RKO (cell line): ENCODE measurements around the gene PGR.
"Not testable (repeated sequence)": the region's sequence is repeated elsewhere in the genome, so short reads cannot be mapped to it uniquely, and the experiment has no call there.

Source experiments
- DNase-seq: peaks from one replicate; pipeline ENCODE4 v3.0.0-alpha.2; 2016; ENCODE audit warnings: low spot score

PGR gene

GRCh38 chr11:101082813-101083212 is 46.8 kb downstream of the PGR start:
- no peak for DNase-seq

DNA sequence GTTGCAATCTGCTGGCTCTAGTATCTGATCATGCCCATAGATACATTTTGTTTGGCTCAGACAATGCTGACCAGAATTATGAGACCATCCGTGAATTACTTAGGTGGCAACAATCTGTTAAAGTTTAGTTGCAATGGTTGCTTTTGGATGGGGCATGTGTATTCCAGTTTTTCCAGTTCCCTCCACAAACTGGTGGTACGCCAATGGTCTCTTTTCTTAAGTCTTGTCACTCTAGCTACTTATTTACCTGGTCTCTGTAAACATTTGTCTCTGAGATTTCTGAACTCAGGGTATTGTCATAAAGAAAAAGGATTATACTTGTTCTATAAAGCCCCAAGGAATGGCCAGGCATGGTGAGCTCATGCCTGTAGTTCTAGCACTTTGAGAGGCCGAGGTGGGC is 65.9 kb downstream of the PGR start:
- DNase-seq: no peak

DNA sequence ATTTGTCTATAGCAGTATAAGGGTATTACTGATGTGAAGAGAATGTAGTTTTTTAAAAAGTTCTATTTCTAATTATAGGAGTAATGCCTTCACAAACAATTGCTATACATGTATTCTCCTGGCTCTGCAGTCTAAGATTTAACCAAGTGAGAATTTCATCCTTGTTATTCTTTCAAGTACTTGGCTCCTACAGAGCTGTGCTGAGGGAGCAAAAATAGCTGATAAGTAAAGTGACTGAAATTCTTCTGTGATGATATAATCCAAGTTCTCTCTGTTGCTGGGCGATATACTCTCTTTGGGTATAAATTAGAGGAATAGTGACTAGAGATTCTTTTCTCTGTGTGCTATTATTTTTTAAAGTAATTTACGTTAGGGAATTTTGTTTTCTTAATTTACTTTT is 68.0 kb downstream of the PGR start:
- DNase-seq: peak; percentile 3

DNA sequence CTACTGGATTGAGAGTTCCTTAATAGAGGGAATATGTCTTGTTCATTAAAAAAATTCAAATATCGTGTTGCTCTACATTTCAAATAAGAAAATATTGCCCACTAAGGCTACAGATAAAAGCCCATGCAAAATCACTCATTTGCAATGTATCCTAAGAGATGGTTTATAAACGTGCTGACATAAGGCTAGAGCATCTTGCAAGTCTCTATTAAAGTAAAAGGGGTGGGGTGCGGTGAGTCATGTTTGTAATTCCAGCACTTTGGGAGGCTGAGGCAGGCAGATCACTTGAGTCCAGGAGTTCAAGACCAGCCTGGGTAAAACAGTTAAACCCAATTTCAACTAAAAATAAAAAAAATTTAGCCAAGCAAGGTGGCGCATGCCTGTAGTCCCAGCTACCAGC is 70.3 kb downstream of the PGR start:
- no peak for DNase-seq

GRCh38 chr11:101053492-101053891 is 76.1 kb downstream of the PGR start:
- DNase-seq: no peak

GRCh38 chr11:101051677-101052076 is 77.9 kb downstream of the PGR start:
- DNase-seq: no peak

GRCh38 chr11:101049813-101050212 is 79.8 kb downstream of the PGR start:
- DNase-seq: no peak

DNA sequence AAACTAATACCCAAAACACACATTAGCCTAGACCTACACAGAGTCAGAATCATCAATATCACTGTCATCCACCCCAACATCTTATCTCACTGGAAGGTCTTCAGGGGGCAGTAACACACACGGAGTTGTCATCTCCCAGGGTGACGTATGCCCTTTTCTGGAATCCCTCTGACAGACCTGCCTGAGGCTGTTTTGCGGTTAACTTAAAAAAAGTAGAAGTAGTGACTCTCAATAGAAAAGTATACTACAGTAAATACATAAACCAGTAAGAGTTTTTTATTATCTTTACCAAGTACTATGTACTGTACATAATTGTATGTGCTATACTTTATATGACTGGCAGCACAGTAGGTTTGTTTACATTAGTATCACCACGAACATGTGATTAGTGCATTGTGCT is 80.5 kb downstream of the PGR start:
- no peak for DNase-seq

DNA sequence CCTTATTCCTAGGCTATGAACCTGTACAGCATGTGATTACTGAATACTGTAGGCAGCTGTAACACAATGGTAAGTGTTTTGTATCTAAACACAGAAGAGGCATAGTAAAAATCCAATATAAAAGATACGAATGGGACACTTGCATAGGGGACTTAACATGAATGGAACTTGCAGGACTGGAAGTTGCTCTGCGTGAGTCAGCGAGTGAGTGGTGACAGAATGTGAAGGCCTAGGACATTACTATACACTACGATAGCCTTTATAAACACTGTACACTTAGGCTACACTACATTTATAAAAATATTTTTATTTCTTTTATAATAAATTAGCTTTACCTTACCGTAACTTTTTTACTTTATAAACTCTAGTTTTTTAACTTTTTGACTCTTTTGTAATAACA is 81.1 kb downstream of the PGR start:
- no peak for DNase-seq

DNA sequence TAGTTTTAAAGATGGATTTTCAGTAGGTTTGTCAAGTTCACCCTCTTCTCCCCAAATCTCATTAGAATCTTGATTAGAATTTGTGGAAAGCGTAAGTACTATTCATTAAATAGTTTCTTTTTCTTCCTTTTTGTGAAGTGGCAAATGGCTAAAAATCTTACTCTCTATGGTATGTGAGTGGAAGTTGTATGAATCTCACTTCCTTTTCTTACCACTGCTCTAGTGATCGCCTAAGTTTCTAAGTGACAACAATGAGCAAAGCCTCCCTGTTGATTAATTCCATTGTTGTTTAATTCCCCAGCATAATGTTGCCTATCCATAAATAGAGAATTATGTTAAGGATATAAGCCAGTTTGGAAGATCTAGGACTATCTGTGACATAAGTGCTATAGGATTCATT is 82.7 kb downstream of the PGR start:
- DNase-seq: no peak

GRCh38 chr11:101045415-101045814 is 84.2 kb downstream of the PGR start:
- DNase-seq: no peak

GRCh38 chr11:101043940-101044339 is 85.7 kb downstream of the PGR start:
- DNase-seq: no peak

DNA sequence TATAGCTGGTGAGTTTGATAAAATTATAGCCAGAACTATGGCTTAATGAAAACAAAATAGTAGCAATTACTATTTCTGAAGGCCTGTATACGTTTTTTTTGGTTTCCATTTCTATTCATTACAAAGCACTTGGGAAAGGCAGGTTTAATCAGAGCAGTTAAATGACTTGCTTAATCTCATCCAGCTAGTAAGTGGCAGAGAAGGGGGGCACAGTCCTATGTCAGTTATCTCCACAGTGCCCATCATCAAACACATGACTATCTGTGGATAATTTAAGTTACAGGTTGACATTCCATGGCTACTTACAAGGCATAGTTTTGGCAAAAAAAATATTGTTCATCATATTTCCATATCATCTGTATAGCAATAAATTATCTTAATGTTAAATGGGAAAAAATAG is 93.7 kb downstream of the PGR start:
- no peak for DNase-seq

DNA sequence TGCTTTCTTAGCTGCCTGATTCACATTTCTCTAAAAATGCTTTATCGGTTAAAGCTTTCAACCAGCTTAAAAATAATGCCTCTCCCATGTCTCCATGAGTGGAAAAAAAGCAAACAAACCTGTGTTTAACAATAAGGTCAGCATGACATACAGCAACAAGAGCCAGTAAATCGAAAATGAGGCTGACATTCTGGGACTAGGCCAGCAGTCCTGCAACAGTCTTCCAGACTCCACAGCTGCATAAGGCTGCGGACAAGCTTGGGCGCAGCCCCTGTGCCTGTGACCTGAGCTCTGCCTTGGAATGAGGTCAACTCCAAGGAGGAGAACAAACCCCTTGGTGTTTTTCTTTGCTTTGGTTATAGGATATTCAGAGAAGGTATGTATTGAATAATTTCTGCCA is 95.5 kb downstream of the PGR start:
- no peak for DNase-seq

GRCh38 chr11:101032991-101033390 is 96.6 kb downstream of the PGR start:
- DNase-seq: no peak

DNA sequence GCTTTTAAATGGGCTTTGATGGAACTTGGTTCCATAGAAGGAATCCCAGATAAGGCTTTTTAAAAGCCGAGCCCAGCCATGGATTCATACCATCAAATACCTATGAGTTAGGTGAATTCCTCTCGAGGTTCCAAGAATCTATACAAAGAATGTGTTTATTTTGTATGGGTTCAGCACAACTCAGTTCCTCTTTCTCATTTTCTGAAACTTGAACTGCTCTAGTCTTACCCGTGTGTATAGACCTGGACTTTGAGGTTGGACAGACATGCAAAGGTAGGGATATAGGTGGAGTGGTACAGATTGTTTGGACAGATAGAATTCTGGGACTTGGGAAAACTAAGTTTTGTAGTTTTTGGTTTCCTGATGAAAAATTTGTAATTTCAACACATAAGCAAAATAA is 97.9 kb downstream of the PGR start:
- DNase-seq: no peak

DNA sequence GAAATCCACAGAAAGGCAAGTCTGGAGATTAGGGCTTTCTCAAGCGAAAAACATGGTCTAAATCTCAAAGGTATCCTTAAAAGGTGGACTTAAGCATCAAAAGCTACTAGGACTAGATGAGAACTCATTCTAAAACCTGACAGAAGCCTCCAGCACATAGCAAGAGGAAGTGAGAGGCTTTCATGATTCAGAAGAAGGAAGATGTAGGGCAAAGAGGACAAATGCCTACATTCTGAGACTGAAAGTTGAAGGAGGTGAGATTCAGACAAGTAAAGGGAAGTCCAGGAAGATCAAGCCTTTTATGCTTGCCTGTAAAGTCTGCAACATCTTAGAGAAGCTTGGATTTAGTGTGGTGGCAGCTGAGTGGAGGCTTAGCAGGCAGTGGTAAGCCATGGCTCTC is 98.9 kb downstream of the PGR start:
- DNase-seq: no peak

GRCh38 chr11:101030015-101030414 is 99.6 kb downstream of the PGR start:
- DNase-seq: no peak

GRCh38 chr11:101028644-101029043 is 101.0 kb downstream of the PGR start:
- no peak for DNase-seq

DNA sequence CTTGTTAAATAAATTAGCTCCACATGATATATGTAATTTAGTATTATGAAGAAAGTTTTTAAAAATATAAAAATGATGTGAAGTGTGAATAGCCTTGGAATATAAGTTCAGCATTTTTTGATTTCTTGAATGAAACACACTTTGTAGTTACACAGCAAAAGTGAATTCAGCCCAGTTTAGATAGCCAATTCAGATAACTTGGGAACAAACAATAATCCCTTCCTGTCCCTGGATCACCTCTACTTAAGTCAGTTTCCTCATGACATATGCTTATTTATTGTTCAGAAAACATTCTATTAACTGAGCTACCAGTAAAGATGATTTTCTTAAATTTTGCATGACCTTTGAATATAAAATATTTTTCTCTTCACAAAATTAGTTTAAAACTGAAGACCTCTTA is 107.4 kb downstream of the PGR start:
- no peak for DNase-seq

GRCh38 chr11:101019870-101020269 is 109.7 kb downstream of the PGR start:
- no peak for DNase-seq

DNA sequence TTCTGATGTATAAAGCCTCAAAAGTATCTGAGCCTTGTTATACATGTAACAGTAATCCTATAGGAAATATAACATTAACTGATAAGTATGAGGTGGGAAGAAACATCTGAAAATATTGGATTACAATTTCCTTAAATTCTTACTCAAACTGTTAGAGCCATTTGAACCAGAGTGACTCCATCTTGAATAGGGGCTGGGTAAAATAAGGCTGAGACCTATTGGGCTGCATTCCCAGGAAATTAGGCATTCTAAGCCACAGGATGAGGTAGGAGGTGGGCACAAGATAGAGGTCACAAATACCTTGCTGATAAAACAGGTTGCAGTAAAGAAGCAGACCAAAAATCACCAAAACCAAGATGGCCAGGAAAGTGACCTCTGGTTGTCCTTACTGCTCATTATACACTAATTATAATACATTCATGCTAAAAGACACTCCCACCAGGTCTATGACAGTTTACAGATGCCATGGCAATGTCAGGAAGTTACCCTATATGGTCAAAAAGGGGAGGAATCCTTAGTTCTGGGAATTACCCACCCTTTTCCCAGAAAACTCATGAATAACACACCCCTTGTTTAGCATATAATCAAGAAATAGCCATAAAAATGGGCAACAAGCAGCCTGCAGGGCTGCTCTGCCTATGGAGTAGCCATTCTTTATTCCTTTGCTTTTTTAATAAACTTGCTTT is 114.9 kb downstream of the PGR start:
- no peak for DNase-seq

DNA sequence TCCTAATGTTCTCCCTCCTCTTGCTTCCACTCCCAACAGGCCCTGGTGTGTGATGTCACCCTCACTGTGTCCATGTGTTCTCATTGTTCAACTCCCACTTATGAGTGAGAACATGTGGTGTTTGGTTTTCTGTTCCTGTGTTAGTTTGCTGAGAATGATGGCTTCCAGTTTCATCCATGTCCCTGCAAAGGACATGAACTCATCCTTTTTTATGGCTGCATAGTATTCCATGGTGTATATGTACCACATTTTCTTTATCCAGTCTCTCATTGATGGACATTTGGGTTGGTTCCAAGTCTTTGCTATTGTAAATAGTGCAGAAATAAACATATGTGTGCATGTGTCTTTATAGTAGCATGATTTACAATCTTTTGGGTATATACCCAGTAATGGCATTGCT is 115.9 kb downstream of the PGR start:
- DNase-seq: not testable (repeated sequence)

- DNase-seq: no peak
Observed at GRCh38 chr11:101011881-101012280, 117.7 kb downstream of the PGR start.

- peak; percentile 18 for DNase-seq
Observed at GRCh38 chr11:101010899-101011298, 118.7 kb downstream of the PGR start.
